Right atrium auricular region (tissue), 2 donors: ENCODE data around the gene PHC1. TPM values are rescaled to one million over a fixed set of nuclear protein-coding genes. Genes with fewer than 3 reads are reported as not detected.

ENCODE experiments used
- DNase-seq: peaks from one replicate; pipeline ENCODE4 v3.0.0-alpha.2; 2019; ENCODE audit warnings: low spot score
- H3K27ac ChIP-seq, 2 donors: fragments of 200-600 bp; sonication (generic); 1 replicate in 1 of 2; 2 replicates in 1 of 2; pipeline ENCODE4 v1.5.1; 2016 to 2019
- H3K27me3 ChIP-seq, 2 donors: fragments of 200-600 bp; sonication (generic); one replicate each; pipeline versions ENCODE4 v1.5.1 to v1.6.0; 2017 to 2019
- H3K36me3 ChIP-seq: fragments of 200-600 bp; sonication (generic); one replicate; pipeline ENCODE4 v1.5.1; 2016
- H3K4me1 ChIP-seq, 2 donors: fragments of 200-600 bp; sonication (generic); one replicate each; pipeline versions ENCODE4 v1.5.1 to v1.6.0; 2017 to 2019
- H3K4me3 ChIP-seq, 2 donors: fragments of 200-600 bp; sonication (generic); 1 replicate in 1 of 2; 2 replicates in 1 of 2; pipeline ENCODE4 v1.5.1; 2017 to 2019; ENCODE audit warnings: mild to moderate bottlenecking in 1 of 2, moderate library complexity in 1 of 2
- H3K9me3 ChIP-seq, 2 donors: fragments of 200-600 bp; sonication (generic); one replicate each; pipeline ENCODE4 v1.5.1; 2019
- CTCF ChIP-seq, 2 donors: fragments of 200-600 bp; sonication (generic); IDR thresholded peaks; one replicate each; pipeline ENCODE4 v1.5.1; 2019; ENCODE audit warnings: antibody characterized with exemption in 2 of 2
- total RNA-seq, 2 donors: library from RNA; depleted of rRNA; stranded (reverse); fragments of >200 nt; gene quantifications; one replicate each; pipeline ENCODE4 v1.1.0, GENCODE V29; 2016

PHC1 gene
- total RNA-seq, 2 donors from 2014 or later, result 22.7 to 58.4 TPM

DNA sequence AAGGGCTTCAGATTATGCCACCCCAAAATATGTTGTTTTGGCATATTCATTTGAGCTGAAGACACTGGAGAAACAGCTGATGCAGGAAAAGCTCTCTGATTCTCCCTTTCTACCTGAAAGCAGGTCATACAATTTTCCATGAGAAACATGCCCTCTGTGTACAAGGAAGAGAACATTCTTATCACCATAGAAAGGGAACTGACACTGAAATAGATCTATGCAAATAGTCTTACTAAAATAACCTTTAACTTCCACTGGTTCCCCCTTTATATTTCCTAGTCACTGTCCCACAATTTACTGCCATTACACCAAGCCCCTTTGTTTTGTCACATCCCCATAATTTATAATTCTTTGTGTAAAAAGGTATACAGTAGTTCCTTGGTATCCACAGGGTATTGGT lies 9.6 kb upstream of the PHC1 start:
- Histone ChIP-seq H3K36me3 (no peaks in the 10 kb centered on the region), H3K4me3 (no peak overlapping the region), H3K27me3 (no peaks in the 10 kb centered on the region), H3K4me1 (no peaks in the 10 kb centered on the region), H3K27ac (peak overlapping the region in 1 of 2 donors; percentile 67), H3K9me3 (no peaks in the 10 kb centered on the region)
- no peak for TF ChIP-seq CTCF (IDR thresholded peaks at IDR 0.05)
- no peak for DNase-seq

- H3K4me3 ChIP-seq, result no peak overlapping the region
- H3K4me1 ChIP-seq, result no peaks in the 10 kb centered on the region
- H3K27me3 ChIP-seq, result no peaks in the 10 kb centered on the region
- no peak for DNase-seq
- no peaks in the 10 kb centered on the region for H3K9me3 ChIP-seq
- H3K36me3 ChIP-seq, result no peaks in the 10 kb centered on the region
- no peak for TF ChIP-seq CTCF (IDR thresholded peaks at IDR 0.05)
- peak overlapping the region in 1 of 2 donors; percentile 67 for H3K27ac ChIP-seq
Measured at GRCh38 chr12:8905546-8905945, 8.8 kb upstream of the PHC1 start.

DNA sequence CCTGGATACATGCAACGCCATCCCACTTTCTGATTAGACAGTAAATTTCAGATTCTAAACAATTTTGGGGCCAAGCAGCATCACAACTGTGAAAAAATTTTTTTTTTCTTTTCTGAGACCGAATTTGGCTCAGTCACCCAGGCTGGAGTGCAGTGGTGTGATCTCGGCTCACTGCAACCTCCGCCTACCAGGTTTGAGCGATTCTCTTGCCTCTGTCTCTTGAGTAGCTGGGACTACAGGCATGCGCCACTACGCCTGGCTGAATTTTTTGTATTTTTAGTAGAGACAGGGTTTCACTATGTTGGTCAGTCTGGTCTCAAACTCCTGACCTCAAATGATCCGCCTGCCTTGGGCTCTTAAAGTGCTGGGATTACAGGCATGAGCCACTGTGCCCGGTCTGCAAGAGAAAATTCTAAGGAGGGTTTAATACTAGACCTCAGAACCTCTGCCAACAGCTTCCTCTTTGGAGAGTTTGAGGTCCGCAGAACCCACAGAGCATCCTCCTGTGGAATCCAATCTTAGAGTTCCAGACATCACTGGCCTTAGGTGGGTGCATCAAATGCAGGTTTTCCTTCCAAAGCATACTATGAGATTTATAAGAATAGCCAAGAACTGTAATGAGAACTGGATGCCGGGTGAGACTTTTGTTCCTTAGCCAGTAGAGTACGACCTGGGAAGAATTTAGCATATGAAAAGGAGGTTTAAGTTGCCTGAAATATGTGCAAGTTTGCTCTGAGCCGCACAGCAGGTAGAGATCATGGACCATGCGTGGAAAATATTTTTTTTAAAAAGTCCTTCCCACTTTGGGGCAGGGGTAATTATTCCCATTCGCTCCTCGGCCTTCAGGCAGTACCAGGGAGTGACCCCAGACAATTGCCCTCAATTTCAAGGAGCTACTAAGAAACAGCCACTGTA lies 7.8 kb upstream of the PHC1 start:
- H3K36me3 ChIP-seq, result no peaks in the 10 kb centered on the region
- no peak for DNase-seq

DNA sequence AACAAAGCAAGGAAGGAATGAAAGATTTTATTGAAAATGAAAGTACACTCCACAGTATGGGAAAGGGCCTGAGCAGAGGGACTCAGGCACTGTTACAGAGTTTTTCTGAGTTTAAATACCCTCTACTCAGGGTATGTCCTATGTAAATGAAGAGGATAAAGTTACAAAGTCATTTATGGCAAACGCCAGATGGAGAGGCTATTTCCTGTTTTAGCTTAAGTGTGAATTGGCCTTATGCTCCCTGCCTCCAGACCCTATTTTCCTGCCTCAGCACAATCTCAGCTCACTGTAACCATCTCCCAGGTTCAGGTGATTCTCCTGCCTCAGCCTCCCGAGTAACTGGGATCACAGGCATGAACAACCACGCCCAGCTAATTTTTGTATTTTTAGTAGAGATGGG lies 6.8 kb upstream of the PHC1 start:
- TF ChIP-seq CTCF (IDR thresholded peaks at IDR 0.05), result no peak
- H3K36me3 ChIP-seq, result no peaks in the 10 kb centered on the region
- H3K27me3 ChIP-seq, result no peaks in the 10 kb centered on the region
- DNase-seq, result no peak
- H3K4me3 ChIP-seq, result no peak overlapping the region
- H3K27ac ChIP-seq, result peak overlapping the region in 1 of 2 donors; percentile 67
- H3K4me1 ChIP-seq, result peaks cover 0 to 11% of the 10 kb centered on the region in 2 donors
- H3K9me3 ChIP-seq, result no peaks in the 10 kb centered on the region

More for the DNA sequence above, 7.8 kb upstream of the PHC1 start:
- no peak for TF ChIP-seq CTCF (IDR thresholded peaks at IDR 0.05)
- peaks cover 0 to under 1% of the 10 kb centered on the region in 2 donors for H3K4me1 ChIP-seq
- H3K27ac ChIP-seq, result peak overlapping the region in 1 of 2 donors; percentile 67
- no peak overlapping the region for H3K4me3 ChIP-seq
- H3K9me3 ChIP-seq, result no peaks in the 10 kb centered on the region
- H3K27me3 ChIP-seq, result no peaks in the 10 kb centered on the region

- Histone ChIP-seq H3K27ac (peak overlapping the region in 1 of 2 donors; percentile 9), H3K4me3 (no peak overlapping the region), H3K9me3 (no peaks in the 10 kb centered on the region), H3K36me3 (no peaks in the 10 kb centered on the region), H3K27me3 (no peaks in the 10 kb centered on the region), H3K4me1 (peaks cover 0 to 11% of the 10 kb centered on the region in 2 donors)
- no peak for TF ChIP-seq CTCF (IDR thresholded peaks at IDR 0.05)
- no peak for DNase-seq
Measured at GRCh38 chr12:8909752-8910151, 4.6 kb upstream of the PHC1 start.
